BJ (cell line): ENCODE measurements around the gene NSUN5. TPM values are rescaled to one million over a fixed set of nuclear protein-coding genes. Genes with fewer than 3 reads are reported as not detected.
"Not testable (repeated sequence)": the region's sequence is repeated elsewhere in the genome, so short reads cannot be mapped to it uniquely, and the experiment has no call there.

ENCODE experiments used
- CTCF ChIA-PET: fragments of 350-600 bp; formaldehyde crosslinking; extraction: SDS; loops from one replicate; lab custom pipeline; 2021; ENCODE audit warnings: antibody characterized with exemption, inconsistent platforms; lab: Yijun Ruan, JAX
- POLR2A ChIA-PET: fragments of 300-600 bp; sonication (Branson Sonifier 250); formaldehyde crosslinking; extraction: SDS; loops from one replicate; lab custom pipeline; 2021; ENCODE audit warnings: antibody characterized with exemption; lab: Charles Lee
- DNase-seq: peaks from one replicate; pipeline ENCODE4 v3.0.0-alpha.2; 2011; ENCODE audit warnings: low read depth
- H3K27me3 ChIP-seq: 2 replicates; pipeline ENCODE4 v1.6.0; 2011; ENCODE audit warnings: low read length; ENCODE audit not compliant: control insufficient read depth, insufficient read depth
- H3K36me3 ChIP-seq: 2 replicates; pipeline ENCODE4 v1.5.1; 2011; ENCODE audit warnings: low read length; ENCODE audit not compliant: control insufficient read depth, insufficient read depth
- H3K4me3 ChIP-seq: 2 replicates; pipeline ENCODE4 v1.5.1; 2011; ENCODE audit warnings: low read depth, mild to moderate bottlenecking, control low read depth, low read length
- polyA plus RNA-seq: library from polyadenylated mRNA; depleted of rRNA; stranded (reverse); fragments of >200 nt; gene quantifications from 2 replicates; pipeline ENCODE4 v1.2.3, GENCODE V29; 2011
- TF ChIP-seq, protein P1 (sequence below): IDR thresholded peaks from 2 replicates; pipeline ENCODE4 v1.5.1; 2011; ENCODE audit warnings: low read depth, mild to moderate bottlenecking, control low read depth, inconsistent platforms, low read length, moderate library complexity; ENCODE audit not compliant: insufficient read depth

Gene NSUN5
- polyA plus RNA-seq, 1 experiment, result 23.6 TPM

- ChIA-PET POLR2A (no interaction called here), CTCF (interaction anchor here (0.6 to 0.9 kb wide), 2 partner anchors 11 to 123 kb away, joined by 3 to 4 read pairs; no protein-coding TSS in a partner anchor)
- H3K4me3 ChIP-seq, result no peak overlapping the region
- TF ChIP-seq, protein P1, sequence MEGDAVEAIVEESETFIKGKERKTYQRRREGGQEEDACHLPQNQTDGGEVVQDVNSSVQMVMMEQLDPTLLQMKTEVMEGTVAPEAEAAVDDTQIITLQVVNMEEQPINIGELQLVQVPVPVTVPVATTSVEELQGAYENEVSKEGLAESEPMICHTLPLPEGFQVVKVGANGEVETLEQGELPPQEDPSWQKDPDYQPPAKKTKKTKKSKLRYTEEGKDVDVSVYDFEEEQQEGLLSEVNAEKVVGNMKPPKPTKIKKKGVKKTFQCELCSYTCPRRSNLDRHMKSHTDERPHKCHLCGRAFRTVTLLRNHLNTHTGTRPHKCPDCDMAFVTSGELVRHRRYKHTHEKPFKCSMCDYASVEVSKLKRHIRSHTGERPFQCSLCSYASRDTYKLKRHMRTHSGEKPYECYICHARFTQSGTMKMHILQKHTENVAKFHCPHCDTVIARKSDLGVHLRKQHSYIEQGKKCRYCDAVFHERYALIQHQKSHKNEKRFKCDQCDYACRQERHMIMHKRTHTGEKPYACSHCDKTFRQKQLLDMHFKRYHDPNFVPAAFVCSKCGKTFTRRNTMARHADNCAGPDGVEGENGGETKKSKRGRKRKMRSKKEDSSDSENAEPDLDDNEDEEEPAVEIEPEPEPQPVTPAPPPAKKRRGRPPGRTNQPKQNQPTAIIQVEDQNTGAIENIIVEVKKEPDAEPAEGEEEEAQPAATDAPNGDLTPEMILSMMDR, result no peak
- H3K36me3 ChIP-seq, result no peaks in the 10 kb centered on the region
- no peaks in the 10 kb centered on the region for H3K27me3 ChIP-seq
- no peak for DNase-seq
These were observed 4.9 kb upstream of the NSUN5 start for GRCh38 chr7:73313521-73313906.

DNA sequence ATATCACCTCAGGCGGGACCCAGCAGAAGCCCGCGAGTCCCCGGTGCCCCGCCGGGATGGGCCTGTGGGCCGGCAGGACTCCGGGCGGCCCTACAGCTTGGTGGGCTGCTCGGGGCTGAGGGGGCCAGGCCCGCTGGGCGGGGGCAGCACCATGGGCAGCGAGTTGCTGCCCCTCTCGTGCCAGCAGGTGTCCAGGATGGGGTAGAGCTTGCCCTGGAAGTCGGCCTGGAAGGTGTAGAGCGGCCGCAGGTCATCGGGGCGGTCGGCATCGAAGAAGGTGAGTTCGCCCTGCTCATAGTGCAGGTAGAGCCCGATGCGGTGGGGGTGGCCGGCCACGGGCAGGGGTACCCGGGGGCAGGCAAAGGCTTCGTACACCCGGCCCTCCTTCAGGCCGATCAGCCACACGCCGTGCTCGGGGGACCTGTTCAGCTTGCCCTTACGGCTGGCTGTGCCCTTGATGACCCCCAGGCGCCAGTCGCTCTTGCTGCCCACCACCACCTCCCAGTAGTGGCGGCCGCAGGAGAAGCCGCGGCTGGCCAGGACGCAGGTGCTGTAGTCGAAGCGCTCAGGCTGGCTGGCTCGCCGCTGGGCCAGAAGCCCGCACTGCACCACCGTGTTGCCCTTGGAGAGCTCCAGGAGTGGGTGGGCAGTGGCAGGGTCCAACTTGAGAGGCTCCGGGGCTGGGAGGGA, 4.3 kb upstream of the NSUN5 start:
- ChIA-PET POLR2A (no interaction called here), CTCF (interaction anchor here (0.6 to 0.9 kb wide), 2 partner anchors 11 to 123 kb away, joined by 3 to 4 read pairs; no protein-coding TSS in a partner anchor)
- no peak for DNase-seq
- H3K27me3 ChIP-seq, result no peaks in the 10 kb centered on the region
- no peak overlapping the region for H3K4me3 ChIP-seq
- TF ChIP-seq, protein P1, result no peak
- no peaks in the 10 kb centered on the region for H3K36me3 ChIP-seq

GRCh38 chr7:73311421-73311820, 2.8 kb upstream of the NSUN5 start:
- DNase-seq, POLR2A ChIA-PET, H3K36me3 ChIP-seq, H3K4me3 ChIP-seq, H3K27me3 ChIP-seq: not testable (repeated sequence)
- CTCF ChIA-PET, result interaction anchor here (0.7 to 1.1 kb wide), 2 partner anchors 12 to 140 kb away, joined by 3 read pairs; no protein-coding TSS in a partner anchor

- Histone ChIP-seq H3K4me3 (peak overlapping the region; percentile 72), H3K36me3 (peaks cover 5% of the 10 kb centered on the region; the same call in 1 of the 2 replicates), H3K27me3 (no peaks in the 10 kb centered on the region)
- TF ChIP-seq, protein P1, result no peak
- no peak for DNase-seq
- ChIA-PET CTCF (no interaction called here), POLR2A (no interaction called here)
These were observed 457 bp downstream of the NSUN5 start for GRCh38 chr7:73308074-73308664.

DNA sequence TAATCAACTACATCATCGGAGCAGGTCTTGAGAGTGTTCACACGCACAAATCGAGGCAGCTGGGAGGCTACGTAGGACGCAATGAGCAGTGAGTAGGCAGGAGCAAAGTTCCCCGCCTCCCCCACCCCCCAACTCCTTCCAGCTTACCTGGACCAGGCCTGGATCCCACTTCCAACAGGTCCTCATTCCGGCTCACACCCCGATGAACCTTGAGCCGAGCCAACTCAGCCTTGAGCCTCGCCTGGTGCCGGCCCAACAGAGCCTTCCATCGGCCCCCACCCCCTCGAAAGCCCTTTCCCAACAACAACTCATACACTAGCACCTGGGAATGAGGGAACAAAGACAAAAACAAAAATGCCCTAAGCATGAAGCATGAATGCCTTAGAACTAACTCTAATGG, 1.2 kb downstream of the NSUN5 start:
- POLR2A ChIA-PET, result no interaction called here
- peaks cover 5% of the 10 kb centered on the region; the same call in 1 of the 2 replicates for H3K36me3 ChIP-seq
- H3K4me3 ChIP-seq, result no peak overlapping the region
- TF ChIP-seq, protein P1, result no peak
- CTCF ChIA-PET, result no interaction called here
- no peak for DNase-seq
- H3K27me3 ChIP-seq, result no peaks in the 10 kb centered on the region

DNA sequence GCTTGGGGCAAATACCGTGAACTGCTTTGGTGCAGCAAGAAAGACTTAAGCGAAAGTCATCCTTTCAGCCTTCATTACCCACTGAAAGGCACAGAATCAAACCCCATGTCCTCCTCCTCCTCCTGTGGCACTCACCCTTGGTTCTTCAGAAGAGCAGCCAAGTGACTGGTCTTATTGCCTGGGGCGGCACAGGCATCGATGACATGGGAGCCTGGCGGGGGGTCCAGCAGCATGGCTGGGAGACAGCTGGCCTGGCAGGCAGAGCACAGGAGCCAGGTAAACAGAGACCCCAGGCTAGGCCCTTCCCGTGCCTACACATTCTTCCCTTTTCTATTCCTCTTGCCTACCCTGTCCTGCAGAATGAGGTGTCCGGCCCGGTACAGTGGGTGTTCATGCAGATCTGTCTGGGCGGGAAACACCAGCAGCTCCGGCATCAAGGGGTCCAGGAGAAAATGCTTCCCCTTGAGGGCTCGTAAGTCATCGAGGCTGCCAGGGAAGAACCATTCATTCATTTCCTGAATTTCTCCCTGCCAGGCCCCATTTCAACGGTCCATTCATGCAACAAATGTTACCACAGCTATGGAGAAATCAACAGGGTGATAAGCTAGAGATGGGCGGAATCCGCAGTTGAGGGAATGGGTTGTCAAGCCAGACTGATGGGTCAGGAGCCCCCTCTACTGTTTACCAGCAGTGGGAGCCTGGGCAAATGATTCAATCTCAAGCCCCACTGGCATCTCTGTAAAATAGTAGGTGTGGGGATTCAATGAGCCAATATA, 3.8 kb downstream of the NSUN5 start:
- CTCF ChIA-PET, H3K36me3 ChIP-seq, H3K27me3 ChIP-seq, DNase-seq, POLR2A ChIA-PET, H3K4me3 ChIP-seq: not testable (repeated sequence)
